Tongue (tissue), 2 donors: ENCODE results near the gene VSTM2L. TPM values are rescaled to one million over a fixed set of nuclear protein-coding genes. Genes with fewer than 3 reads are reported as not detected.
"Not testable (repeated sequence)": the region's sequence is repeated elsewhere in the genome, so short reads cannot be mapped to it uniquely, and the experiment has no call there.

ENCODE experiments used
- DNase-seq: peaks from one replicate; pipeline ENCODE4 v3.0.0-alpha.2; 2015
- total RNA-seq: library from RNA; depleted of rRNA; stranded (reverse); fragments of >200 nt; gene quantifications from one replicate; pipeline ENCODE4 v1.2.3, GENCODE V29; 2014

Gene VSTM2L
- total RNA-seq, 1 donor from 2014 or later, result 0.82 TPM

GRCh38 chr20:37938181-37938750, 35.3 kb downstream of the VSTM2L start:
- DNase-seq, result no peak

GRCh38 chr20:37938954-37939353, 36.0 kb downstream of the VSTM2L start:
- no peak for DNase-seq

DNA sequence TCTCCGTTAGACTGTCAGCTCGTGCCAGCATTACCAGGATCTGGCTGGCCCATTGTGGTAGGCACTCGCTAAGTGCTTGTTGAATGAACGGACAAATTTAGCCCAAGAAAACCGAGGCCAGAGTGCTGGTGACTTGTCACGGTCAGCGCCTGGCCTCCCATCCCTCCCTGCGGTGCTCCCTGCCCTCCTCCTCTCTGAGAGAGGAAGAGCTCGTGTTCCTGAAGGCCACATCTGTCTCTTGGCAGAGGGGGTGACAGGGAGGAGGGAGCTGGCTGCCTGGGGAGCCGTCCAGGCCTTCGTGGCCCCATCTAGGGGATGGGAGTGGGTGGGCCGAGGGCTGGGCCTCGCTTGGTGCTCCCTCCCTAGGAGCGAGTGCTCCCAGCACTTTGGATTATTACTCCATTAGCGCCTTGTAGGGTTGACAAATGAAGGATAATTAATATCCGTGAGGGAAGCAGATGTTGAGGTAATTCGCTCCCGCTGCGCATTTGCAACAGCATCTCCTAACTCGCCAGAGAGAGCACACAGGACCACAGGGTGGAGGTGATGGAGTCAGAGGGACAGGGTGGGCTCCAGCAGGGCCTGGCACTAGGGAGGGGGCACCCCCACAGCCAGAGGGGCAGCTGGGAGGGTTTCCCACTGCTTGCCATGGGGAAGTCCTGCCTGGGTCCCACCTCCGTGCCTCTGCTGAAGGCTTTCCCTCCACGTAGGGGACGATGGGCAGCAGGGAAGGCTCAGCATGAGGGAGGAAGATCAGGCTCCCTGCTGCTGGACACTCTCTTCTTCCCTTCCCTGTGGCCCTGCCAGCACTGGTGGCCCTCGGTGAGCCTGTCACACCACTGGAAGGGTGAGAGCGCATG, 37.0 kb downstream of the VSTM2L start:
- DNase-seq, result no peak

DNA sequence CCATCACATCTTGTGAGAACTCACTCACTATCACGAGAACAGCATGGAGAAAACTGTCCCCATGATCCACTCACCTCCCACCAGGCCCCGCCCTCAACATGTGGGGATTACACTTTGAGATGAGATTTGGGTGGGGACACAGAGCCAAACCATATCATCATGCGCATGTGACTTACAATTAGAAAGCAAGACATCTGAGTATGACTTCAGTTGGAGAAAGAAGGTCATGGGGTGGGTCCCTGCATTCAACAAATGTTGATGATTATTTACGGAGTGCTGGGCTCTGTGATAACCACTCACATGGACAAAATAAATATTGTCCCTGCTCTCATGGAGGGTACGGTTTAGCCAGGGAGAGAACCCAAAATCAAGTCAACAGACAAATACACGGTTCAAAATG, 37.9 kb downstream of the VSTM2L start:
- no peak for DNase-seq

- DNase-seq, result no peak
Measured at GRCh38 chr20:37941332-37941731, 38.4 kb downstream of the VSTM2L start.

GRCh38 chr20:37941992-37942391, 39.1 kb downstream of the VSTM2L start:
- DNase-seq, result no peak

DNA sequence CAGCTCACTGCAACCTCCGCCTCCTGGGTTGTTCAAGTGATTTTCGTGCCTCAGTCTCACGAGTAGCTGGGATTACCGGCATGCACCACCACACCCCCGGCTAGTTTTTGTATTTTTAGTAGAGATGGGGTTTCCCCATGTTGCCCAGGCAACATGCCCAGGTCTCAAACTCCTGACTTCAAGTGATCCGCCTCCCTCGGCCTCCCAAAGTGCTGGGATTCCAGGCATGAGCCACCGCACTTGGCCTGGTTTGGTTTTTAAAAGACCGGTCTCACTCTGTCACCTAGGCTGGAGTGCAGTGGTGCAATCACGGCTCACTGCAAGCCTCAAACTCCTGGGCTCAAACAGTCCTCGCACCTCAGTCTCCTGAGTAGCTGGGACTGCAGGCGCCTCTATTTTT, 40.1 kb downstream of the VSTM2L start:
- DNase-seq, result peak; percentile 32

DNA sequence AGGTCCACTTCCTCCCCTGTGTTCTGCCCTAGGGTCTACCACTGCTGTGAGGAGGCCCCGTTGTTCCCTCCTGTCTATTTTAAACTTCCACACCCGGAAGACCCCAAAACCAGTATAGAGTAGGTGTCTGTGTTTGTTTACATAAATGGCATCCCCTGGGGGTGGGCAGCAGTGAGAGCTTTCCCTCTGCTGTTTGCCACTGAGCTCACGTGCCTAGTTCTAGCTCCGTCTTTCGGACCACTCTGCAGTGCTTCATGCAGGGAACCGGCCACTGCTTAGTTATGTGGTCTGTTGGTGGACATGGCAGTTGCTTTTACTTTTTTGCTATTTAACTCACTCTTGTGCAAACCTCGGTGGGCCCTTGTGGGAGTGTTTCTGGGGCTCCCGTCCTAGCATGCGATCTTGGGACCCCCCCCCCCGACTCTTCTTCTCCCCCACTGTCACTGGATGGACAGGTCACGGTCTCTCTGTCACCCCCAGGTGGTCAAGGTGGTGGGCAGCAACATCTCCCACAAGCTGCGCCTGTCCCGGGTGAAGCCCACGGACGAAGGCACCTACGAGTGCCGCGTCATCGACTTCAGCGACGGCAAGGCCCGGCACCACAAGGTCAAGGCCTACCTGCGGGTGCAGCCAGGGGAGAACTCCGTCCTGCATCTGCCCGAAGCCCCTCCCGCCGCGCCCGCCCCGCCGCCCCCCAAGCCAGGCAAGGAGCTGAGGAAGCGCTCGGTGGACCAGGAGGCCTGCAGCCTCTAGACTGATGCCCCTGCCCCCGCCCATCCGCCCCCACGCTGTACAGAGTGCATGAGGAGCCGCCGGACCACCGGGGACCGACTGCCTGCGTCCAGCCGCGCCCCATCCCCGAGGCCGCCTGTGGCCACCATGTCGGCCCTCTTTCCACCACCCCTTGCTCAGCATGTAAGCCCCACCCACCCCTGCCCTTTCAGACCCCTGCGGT, 40.9 kb downstream of the VSTM2L start:
- DNase-seq, result no peak

DNA sequence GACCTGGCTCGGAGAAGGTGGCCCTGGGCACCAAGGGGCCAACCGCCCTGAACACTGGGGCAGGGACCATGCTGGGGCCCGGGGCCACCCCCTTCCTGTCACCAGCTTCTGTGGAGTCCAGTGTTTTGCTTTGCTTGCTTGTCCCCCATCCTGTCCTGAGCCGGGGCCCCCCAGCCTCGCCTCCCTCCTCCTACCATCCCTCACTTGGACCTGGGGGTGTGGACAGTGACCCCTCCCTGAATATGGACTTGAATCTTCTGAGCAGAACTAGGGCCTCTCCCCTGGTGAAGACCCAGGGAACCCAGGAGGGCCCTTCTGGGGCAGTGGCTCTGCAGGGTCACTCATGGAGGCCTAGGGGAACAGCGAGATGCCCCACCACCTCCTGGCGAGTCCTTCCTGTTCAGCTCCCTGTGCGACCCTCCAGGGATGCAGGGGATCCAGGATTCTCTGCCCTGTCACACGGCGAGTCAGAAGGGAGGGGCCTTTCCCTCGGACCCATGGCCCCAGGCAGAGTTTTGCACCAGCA, 41.6 kb downstream of the VSTM2L start:
- no peak for DNase-seq

DNA sequence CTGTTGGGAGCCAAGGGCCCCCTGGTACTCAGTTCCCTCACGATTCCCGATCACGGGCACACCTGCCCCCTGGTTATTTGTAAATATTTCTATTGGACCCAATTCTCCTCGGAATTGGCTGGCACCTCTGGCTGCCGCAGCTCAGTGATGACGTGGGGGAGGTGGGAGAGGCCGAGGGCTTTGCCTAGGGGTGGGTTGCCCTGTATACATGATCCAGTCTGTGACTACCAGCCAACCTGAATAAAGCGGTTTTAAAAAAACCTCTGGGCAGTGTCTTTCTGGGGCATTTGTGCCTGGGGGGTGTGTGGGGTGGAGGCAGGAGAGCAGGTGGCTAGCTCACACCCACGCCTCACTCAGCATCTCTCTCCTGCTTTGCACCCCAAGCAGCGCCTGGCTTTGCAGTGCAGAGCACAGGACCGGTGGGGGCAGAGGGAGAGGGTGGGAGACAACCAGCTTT, 42.2 kb downstream of the VSTM2L start:
- peak; percentile 22 for DNase-seq

- DNase-seq, result no peak
Measured at GRCh38 chr20:37946946-37947345, 44.0 kb downstream of the VSTM2L start.

DNA sequence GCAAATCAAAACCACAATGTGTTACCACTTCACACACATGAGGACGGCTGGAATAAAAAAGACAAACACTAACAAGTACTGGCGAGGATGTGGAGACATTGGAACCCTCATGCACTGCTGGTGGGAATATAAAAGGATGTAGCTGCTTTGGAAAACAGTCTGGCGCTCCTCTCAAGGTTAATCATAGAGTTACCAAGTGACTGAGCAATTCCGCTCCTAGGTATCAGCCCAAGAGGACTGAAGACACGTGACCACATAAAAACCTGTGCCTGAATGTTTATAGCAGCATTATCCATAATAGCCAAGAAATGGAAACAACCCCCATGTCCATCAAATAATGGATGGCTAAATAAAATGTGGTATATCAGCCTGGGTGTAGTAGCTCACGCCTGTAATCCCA, 45.0 kb downstream of the VSTM2L start:
- DNase-seq, result no peak

DNA sequence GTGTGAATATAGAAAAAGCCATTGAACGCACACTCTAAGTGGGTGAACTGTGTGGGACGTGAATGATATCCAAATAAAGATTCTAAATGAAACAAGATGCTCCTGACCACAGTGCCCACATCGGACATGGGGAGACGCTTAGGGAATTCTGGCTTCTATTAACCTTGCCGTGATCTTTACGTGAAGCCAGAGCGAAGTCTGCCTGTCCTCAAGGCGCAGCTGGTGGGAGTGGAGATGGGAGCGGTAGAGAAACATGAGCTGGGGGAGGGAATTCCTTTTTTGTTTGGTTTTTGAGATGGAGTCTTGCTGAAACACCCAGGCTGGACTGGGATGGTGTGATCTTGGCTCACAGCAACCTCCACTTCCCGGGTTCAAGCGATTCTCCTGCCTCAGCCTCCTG, 46.0 kb downstream of the VSTM2L start:
- no peak for DNase-seq

- no peak for DNase-seq
Measured at GRCh38 chr20:37954190-37954589, 51.3 kb downstream of the VSTM2L start.

DNA sequence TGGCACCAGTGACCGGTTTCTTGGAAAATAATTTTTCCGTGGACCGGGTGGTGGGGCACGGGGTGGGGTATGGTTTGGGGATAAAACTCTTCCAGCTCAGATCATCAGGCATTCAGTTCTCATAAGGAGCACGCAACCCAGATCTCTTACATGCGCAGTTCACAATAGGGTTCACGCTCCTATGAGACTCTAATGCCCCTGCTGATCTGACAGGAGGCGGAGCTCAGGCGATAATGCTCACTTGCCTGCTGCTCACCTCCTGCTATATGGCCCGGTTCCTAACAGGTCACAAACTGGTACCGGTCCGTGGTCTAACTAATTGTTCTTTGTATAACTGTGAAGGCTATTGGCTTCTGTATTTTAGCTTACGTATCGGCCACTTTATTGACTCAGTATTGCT, 51.7 kb downstream of the VSTM2L start:
- DNase-seq, result no peak

DNA sequence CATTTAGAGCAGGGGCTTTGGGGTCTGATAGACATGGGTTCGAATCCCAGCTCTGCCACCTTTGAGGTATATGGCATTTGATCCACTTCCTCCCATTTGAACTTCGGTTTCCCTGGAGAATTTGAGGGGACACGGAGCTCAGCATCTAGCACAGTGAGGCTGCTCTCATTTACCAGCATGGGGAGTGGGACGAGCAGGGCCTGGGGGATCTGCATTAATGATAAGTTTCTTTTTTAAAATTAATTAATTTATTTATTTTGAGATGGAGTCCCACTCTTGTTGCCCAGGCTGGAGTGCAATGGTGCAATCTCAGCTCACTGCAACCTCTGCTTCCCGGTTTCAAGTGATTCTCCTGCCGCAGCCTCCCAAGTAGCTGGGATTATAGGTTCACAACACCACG, 52.6 kb downstream of the VSTM2L start:
- no peak for DNase-seq

DNA sequence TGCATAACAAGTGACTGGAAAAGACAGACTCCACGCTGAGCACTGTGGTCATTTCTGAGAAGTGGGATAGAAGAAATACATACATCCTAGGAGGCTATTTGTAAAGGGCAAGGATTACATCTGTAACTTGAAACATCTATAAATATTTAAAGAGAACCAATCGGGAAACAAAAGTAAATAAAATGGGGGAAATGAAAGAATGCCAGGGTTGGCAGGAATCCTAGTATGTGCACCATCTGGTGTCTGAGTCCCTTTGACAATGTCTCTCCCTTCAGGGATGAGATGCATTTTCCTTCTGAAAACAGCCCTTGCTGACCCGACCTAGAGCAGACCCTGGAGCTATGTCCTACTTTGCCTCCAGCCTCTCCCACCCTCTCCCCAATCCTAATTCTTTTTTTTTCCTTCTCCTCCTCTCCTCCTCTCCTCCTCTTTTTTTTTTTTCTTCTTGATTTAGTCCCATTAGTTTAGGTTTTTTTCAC, 53.2 kb downstream of the VSTM2L start:
- DNase-seq, result peak; percentile 18

- DNase-seq, result no peak
Measured at GRCh38 chr20:37958856-37959520, 56.1 kb downstream of the VSTM2L start.

GRCh38 chr20:37961066-37961465, 58.1 kb downstream of the VSTM2L start:
- no peak for DNase-seq

- DNase-seq, result not testable (repeated sequence)
Measured at GRCh38 chr20:37963483-37963882, 60.6 kb downstream of the VSTM2L start.

GRCh38 chr20:37968841-37969401, 66.0 kb downstream of the VSTM2L start:
- DNase-seq, result peak; percentile 65
